ENCODE data around the gene RAB27B.

DNA sequence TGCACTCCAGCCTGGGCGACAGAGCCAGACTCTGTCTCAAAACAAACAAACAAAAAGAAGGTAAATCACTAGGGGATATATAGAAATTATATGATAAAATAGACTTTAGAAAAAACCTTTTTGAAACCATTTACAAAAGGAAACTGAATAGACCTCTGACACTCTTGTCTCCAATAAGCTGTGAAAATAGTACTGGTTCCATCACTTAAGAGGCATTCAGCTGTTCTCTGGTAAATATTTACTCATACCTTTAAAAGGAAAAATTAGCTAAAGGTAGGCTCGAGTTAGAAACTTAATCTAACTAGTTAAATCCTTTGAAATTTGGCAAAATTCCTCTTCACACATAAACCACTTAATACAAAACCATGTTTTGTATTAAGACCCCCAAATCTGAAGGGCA lies 21.4 kb downstream of the RAB27B start:
- TF ChIP-seq PBX3 (CRISPR knock-in tag; IDR thresholded peaks at IDR 0.05) (no peak), TSHZ1 (tag by site-specific recombination; IDR thresholded peaks at IDR 0.05; ENCODE audit: borderline replicate concordance) (no peak), CTCF (tag by site-specific recombination; IDR thresholded peaks at IDR 0.05) (no peak), ZEB2 (tag by site-specific recombination; IDR thresholded peaks at IDR 0.05) (no peak), ZNF449 (tag by site-specific recombination; IDR thresholded peaks at IDR 0.05) (no peak), BCL11A (tag by site-specific recombination; IDR thresholded peaks at IDR 0.05; ENCODE audit: low read depth) (no peak), ZNF19 (tag by site-specific recombination; IDR thresholded peaks at IDR 0.05; ENCODE audit: low read depth) (no peak), ZNF169 (tag by site-specific recombination; IDR thresholded peaks at IDR 0.05) (no peak), MZF1 (tag by site-specific recombination; IDR thresholded peaks at IDR 0.05; ENCODE audit: borderline replicate concordance) (no peak), ZNF558 (tag by site-specific recombination; IDR thresholded peaks at IDR 0.05) (no peak), OVOL3 (tag by site-specific recombination; IDR thresholded peaks at IDR 0.05) (no peak), ZNF544 (tag by site-specific recombination; IDR thresholded peaks at IDR 0.05) (no peak)
- TF ChIP-seq, protein P1, sequence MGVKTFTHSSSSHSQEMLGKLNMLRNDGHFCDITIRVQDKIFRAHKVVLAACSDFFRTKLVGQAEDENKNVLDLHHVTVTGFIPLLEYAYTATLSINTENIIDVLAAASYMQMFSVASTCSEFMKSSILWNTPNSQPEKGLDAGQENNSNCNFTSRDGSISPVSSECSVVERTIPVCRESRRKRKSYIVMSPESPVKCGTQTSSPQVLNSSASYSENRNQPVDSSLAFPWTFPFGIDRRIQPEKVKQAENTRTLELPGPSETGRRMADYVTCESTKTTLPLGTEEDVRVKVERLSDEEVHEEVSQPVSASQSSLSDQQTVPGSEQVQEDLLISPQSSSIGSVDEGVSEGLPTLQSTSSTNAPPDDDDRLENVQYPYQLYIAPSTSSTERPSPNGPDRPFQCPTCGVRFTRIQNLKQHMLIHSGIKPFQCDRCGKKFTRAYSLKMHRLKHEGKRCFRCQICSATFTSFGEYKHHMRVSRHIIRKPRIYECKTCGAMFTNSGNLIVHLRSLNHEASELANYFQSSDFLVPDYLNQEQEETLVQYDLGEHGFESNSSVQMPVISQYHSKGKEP (tag by site-specific recombination; IDR thresholded peaks at IDR 0.05), result no peak

All from HEK293 (cell line).